HG03520 (cell line): Measurements from ENCODE around the gene SDR42E1.
"Not testable (repeated sequence)": the region's sequence is repeated elsewhere in the genome, so short reads cannot be mapped to it uniquely, and the experiment has no call there.

Experiments
- ATAC-seq: cut with Tn5 transposase; IDR thresholded peaks from one replicate; pipeline ENCODE4 v1.9.1; 2021; ENCODE audit warnings: mild to moderate bottlenecking, moderate library complexity; ENCODE audit not compliant: unreplicated experiment

The SDR42E1 gene

GRCh38 chr16:82006036-82006435 lies 5.2 kb downstream of the SDR42E1 start:
- no peak for ATAC-seq

- no peak for ATAC-seq
Observed at GRCh38 chr16:82005027-82005830, 6.0 kb downstream of the SDR42E1 start.

DNA sequence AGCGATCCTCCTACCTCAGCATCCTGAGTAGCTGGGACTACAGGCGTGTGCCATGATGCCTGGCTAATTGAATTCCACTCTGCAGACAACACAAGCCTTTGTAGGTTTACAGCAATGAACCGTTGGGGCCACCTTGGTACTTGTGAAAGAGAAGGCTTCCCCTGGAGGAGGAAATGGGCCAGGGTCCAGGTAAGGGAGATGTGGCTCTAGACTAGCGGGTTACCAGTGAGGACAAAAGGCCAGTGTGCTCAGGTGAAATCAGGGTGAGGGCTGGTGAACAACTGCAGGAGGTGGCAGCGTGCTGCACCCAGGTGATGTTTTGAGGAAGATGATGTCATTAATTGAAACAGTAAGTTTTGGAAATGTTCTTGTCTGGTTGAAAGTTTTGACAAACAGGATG lies 6.7 kb downstream of the SDR42E1 start:
- no peak for ATAC-seq

GRCh38 chr16:82002831-82003230 lies 8.4 kb downstream of the SDR42E1 start:
- ATAC-seq = no peak

- ATAC-seq = no peak
Observed at GRCh38 chr16:81997738-81998137, 13.5 kb downstream of the SDR42E1 start.

DNA sequence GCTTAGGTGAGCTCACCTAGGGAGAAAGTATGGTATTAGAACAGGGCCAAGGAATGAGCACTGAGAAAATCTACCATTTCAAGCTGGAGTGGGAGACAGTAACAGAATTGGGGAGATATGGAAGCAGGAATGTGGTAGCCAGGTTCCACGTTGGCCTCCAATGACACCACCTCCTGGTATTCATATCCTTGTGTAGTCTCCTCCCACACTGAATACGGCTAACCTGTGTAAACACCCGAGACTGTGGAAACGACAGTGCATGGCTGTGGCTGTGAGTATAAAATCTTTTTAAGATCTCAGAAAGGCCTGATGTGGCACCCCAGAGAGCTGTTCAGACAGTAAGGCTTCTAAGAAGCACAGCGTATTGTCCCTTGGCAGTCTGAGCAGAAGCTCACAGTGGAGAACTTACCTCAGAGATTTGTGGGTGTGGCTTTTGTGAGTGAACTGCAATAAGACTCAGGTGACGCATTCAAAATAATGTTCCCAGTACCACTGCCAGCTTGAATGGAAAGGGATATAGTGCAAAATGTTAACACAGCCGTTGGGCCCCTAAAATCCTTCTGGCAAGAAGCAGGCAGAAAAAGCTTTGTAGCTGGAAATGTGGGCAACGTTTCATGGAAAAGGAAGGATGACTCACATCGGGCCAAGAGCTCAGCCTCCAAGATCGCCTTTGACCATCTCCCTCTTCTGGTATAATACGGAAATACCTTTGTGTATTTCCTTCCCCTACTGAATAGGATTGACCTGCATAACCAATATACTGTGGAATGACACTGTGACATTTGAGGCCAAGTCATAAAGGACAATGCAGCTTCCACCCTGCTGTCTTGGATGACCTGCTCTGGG lies 14.4 kb downstream of the SDR42E1 start:
- ATAC-seq = no peak

GRCh38 chr16:81995651-81996050 lies 15.6 kb downstream of the SDR42E1 start:
- no peak for ATAC-seq

DNA sequence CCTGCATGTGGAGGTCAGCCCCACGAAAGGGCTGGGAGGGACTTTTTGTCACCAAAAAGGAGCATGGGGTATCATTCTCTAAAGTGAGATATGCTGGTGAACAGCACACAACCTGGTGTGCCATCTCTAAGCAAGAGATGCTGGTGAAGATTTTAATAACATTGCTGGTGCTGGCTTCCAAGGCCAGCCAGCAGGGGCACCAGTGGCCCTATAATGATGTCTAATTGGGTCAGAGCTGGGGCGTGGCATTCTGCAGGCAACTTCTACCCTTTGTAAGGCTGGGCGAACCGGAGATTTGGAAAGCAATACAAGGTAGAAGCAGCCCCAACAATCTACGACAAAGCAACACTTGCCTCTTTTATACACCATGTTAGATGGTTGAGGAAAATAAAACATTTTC lies 16.8 kb downstream of the SDR42E1 start:
- no peak for ATAC-seq

DNA sequence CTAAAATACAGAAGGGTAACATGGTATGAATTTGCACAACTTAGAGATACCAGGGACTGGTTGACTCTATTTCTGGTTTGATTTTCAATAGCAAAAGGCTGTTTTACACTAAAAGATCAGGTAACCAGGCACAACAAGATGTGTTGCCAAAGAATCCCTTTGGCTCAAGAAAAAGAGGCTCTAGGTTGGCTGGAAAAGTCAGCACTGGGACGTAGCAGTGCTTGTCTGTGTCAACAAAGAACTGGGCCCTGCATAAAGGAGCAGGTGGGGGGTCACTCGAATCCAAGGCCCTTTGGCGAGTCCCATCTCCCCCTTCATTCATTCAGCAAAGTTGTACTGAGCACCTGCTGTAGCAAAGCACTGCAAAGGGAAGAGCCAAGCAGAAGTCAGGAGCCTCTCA lies 18.4 kb downstream of the SDR42E1 start:
- ATAC-seq = no peak

- ATAC-seq = no peak
Observed at GRCh38 chr16:81987706-81988105, 23.6 kb downstream of the SDR42E1 start.

DNA sequence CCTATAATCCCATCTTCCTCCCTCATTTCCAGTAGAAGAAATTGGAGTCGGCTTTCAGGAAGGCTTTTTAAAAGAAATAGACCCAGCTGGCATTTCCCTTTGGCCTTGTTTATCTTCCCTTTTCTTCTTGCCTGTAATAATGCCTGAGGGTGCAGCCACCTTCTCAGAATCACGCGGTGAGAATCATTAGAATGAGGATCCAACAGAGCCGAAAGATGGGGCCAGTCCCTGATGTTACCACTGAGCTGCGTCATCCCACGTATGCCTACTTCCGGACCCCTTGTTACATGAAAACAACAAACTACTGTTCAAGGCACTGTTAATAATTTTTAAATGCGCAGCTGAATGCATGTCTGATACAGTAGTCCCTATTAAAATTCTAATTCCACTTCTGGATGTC lies 24.1 kb downstream of the SDR42E1 start:
- no peak for ATAC-seq

- ATAC-seq = not testable (repeated sequence)
Observed at GRCh38 chr16:81977335-81977942, 33.8 kb downstream of the SDR42E1 start.

- no peak for ATAC-seq
Observed at GRCh38 chr16:81975637-81976036, 35.6 kb downstream of the SDR42E1 start.

DNA sequence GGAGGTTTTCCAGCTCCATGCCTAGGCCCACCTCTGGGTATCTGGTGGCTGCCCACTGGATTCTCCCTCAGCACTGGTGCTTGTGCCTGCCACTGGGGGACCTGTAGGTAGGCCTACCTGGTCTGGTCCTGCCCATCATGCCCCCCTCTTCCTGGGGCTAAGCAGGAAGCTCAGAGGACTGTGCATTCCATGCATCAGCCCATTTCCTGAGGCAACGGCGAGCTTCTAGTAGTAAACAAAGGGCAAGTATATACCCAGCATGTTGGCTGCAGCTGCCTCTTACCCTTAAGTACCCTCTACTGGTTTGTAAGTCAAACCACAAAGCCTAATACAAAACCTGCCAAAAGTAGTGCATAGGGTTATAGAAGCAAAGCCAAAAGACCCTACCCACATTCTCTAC lies 37.5 kb downstream of the SDR42E1 start:
- ATAC-seq = no peak

- ATAC-seq = no peak
Observed at GRCh38 chr16:81971853-81972252, 39.4 kb downstream of the SDR42E1 start.

DNA sequence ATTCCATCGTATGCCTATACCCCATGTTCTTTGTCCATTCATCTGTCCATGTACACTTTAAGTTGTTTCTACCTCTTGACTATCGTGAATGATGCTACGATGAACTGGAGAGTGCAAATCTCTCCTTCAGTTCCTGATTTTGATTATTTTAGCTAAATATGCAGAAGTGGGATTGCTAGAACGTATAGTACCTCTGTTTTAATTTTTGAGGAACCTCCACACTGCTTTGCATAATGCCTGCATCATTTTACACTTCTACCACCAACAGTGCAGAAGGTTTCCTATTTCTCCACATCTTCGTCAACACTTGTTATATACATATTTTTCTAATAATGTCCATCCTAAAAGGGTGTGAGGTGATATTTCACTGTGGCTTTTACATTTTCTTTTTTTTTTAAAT lies 43.9 kb downstream of the SDR42E1 start:
- ATAC-seq = no peak

- ATAC-seq = no peak
Observed at GRCh38 chr16:81964808-81965207, 46.5 kb downstream of the SDR42E1 start.

DNA sequence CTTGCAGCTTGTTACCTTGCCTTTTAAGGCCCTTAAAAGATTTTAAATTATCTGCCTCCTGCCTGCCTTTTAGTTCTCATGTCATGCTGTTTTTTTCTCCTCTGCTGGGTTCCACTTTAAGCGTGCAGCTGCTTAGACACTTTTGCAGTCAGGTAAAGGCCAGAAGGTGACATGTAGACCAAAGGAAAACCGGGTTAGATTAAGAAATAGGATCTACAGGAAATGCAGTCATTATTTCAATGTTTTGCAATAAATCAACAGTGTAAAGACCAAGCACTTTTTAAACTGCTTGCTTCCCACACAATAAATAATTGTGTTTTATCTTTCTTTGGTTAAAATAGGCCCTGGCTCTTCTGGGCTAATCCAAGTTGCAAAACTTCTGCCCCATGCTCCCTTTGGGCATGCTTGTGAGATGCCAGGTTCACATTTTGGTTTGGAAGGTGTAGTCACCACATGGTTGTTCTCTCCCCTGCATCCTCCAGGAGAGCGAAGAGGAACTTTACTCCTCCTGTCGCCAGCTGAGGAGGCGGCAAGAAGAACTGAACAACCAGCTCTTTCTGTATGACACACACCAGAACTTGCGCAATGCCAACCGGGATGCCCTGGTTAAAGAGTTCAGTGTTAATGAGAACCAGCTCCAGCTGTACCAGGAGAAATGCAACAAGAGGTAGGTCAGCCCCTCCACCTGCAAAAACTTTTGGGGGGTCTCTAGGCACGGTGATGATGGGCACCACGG lies 54.9 kb downstream of the SDR42E1 start:
- no peak for ATAC-seq

DNA sequence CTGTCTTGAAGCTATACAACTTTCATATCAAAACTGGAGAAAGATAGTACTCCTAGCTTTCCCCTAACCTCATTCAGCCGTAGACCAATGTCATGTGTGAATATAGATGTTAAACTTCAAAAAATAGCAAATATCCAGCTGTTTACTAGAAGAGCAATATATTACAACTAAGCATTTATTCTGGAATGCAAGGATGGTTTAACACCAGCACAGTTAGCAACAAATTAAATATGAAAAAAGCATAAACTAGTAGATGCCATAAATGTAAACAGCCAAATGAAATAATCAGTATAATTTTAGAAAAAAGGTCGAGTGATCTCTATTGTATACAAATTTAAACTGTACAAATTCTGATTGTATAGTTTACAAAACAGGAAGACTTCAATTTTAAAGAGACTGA lies 59.7 kb downstream of the SDR42E1 start:
- no peak for ATAC-seq

DNA sequence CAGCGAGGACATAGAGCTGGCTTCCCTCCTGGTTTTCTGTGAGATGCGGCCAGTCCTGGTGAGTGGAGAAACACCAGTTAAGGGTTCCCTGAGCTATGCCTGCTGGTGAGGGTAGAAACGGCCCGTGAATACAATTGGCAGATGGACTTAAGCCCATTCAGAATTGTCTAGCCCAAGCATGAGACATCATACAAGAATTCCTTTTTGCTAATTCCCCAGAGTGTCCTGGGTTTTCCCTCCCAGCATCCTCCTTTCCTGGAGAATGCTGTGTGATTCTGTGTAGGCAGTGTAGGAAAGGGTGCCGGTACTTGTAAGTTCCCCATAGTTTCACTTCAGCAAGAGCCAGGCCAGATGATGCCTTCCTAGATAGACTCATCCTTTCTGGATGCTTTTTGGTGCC lies 65.1 kb downstream of the SDR42E1 start:
- no peak for ATAC-seq

DNA sequence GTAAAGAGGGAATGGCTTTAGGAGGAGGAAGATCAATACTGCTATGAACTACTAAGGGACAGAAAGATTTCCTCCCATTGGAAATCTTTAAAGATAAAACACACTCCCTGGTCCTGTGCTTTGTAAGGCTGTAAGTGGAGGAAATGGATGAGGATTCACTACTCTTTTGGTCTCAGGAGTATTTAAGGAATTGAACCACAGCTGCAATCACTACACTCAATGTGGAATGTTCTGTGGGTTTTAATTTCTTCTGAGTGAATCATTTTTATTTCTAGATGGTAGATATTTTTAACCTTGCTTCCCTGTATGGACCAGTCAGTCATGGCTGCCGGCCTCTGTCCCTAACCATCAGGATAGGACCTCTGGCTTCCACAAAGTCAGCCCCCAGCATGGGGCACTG lies 65.6 kb downstream of the SDR42E1 start:
- ATAC-seq = no peak
